ENCODE results near the gene NHSL2.

- TF ChIP-seq CTCF (IDR thresholded peaks at IDR 0.05) (no peak), POLR2A (IDR thresholded peaks at IDR 0.05) (no peak)
Measured at GRCh38 chrX:72182924-72183323, 272.3 kb downstream of the NHSL2 start.

Measured in body of pancreas (tissue), 4 donors.